HCT116 (cell line): ENCODE results near the gene LRRC42. TPM values are rescaled to one million over a fixed set of nuclear protein-coding genes. Genes with fewer than 3 reads are reported as not detected.

ENCODE experiments used
- ATAC-seq: fragments of 200-7000 bp; cut with Tn5 transposase; 2 replicates; pipeline ENCODE4 v1.9.1; 2020; ENCODE audit warnings: mild to moderate bottlenecking, moderate library complexity
- BruUV-seq: library from RNA; stranded (reverse); fragments of 400-500 nt; replicated peaks from 2 replicates; lab custom pipeline; 2021; lab: Mats Ljungman, UMichigan
- CTCF ChIA-PET: fragments of 300-600 bp; sonication (Branson Sonifier 250); formaldehyde crosslinking; loops from one replicate; lab custom pipeline; 2021; ENCODE audit warnings: antibody characterized with exemption; lab: Charles Lee
- POLR2A ChIA-PET: fragments of 300-600, 350-600 bp; sonication (Branson Sonifier 250); formaldehyde crosslinking; loops from one replicate; lab custom pipeline; 2021; ENCODE audit warnings: antibody characterized with exemption; lab: Charles Lee
- RAD21 ChIA-PET, 2 experiments: fragments of 300-600 bp; sonication (Branson Sonifier 250); formaldehyde crosslinking; loops; one replicate each; lab custom pipeline; 2023; ENCODE audit warnings: low total read pairs in 2 of 2; ENCODE audit not compliant: uncharacterized antibody in 2 of 2, unreplicated experiment in 2 of 2, low non-redundant PET in 1 of 2; lab: Charles Lee
- DNase-seq: peaks from one replicate; pipeline ENCODE4 v3.0.0-alpha.2; 2010; ENCODE audit warnings: low read depth, low spot score
- H2AFZ ChIP-seq: fragments of 200-600 bp; shearing (Covaris generic), sonication (generic); 2 replicates; pipeline ENCODE4 v1.6.1; 2017; ENCODE audit warnings: low read depth, mixed run types, mixed read lengths, antibody characterized with exemption, low read length; ENCODE audit not compliant: poor library complexity, severe bottlenecking
- H3K27ac ChIP-seq: 2 replicates; pipeline ENCODE4 v1.5.1; 2012; ENCODE audit warnings: low read depth, low read length
- H3K27me3 ChIP-seq: fragments of 200-600 bp; sonication (generic); 2 replicates; pipeline ENCODE4 v1.6.1; 2016; ENCODE audit warnings: mixed run types, low read length, mixed read lengths; ENCODE audit not compliant: insufficient read depth
- H3K36me3 ChIP-seq, 2 experiments: fragments of 200-500 bp in 1 of 2; fragments of 200-600 bp in 1 of 2; sonication (Bioruptor generic) in 1 of 2; sonication (generic) in 1 of 2; 2 replicates each; pipeline versions ENCODE4 v1.5.1 to v1.6.1; 2014 to 2016; ENCODE audit warnings: low read length in 2 of 2, inconsistent platforms in 1 of 2, mixed read lengths in 1 of 2, mixed run types in 1 of 2; ENCODE audit not compliant: insufficient read depth in 2 of 2, control insufficient read depth in 1 of 2
- H3K4me1 ChIP-seq, 2 experiments: fragments of 200-600 bp in 1 of 2; sonication (generic) in 1 of 2; 2 replicates each; pipeline versions ENCODE4 v1.5.1 to v1.6.1; 2012 to 2017; ENCODE audit warnings: low read length in 2 of 2, inconsistent platforms in 1 of 2, mild to moderate bottlenecking in 1 of 2, mixed read lengths in 1 of 2, mixed run types in 1 of 2, moderate library complexity in 1 of 2; ENCODE audit not compliant: insufficient read depth in 2 of 2, control insufficient read depth in 1 of 2
- H3K4me2 ChIP-seq: fragments of 200-600 bp; sonication (generic); 2 replicates; pipeline ENCODE4 v1.6.1; 2017; ENCODE audit warnings: mixed run types, low read length, mixed read lengths
- H3K4me3 ChIP-seq, 2 experiments: fragments of 200-600 bp in 1 of 2; sonication (generic) in 1 of 2; replicated peaks in 1 of 2; 2 replicates each; pipeline ENCODE4 v1.5.1; 2011 to 2016; ENCODE audit warnings: low read length in 2 of 2, control low read depth in 1 of 2, low read depth in 1 of 2, mild to moderate bottlenecking in 1 of 2, mixed read lengths in 1 of 2, mixed run types in 1 of 2
- H3K79me2 ChIP-seq: fragments of 200-600 bp; sonication (generic); 2 replicates; pipeline ENCODE4 v1.6.1; 2017; ENCODE audit warnings: mild to moderate bottlenecking, mixed run types, low read length, moderate library complexity, mixed read lengths; ENCODE audit not compliant: insufficient read depth
- H3K9ac ChIP-seq: fragments of 200-600 bp; sonication (generic); 2 replicates; pipeline ENCODE4 v1.6.1; 2016; ENCODE audit warnings: low read length, mixed read lengths
- H3K9me2 ChIP-seq: fragments of 200-600 bp; sonication (generic), shearing (Covaris generic); 2 replicates; pipeline ENCODE4 v1.6.1; 2017; ENCODE audit warnings: mixed run types, mild to moderate bottlenecking, moderate library complexity; ENCODE audit not compliant: insufficient read depth
- H3K9me3 ChIP-seq, 2 experiments: fragments of 200-500 bp in 1 of 2; fragments of 200-600 bp in 1 of 2; sonication (Bioruptor generic) in 1 of 2; sonication (generic) in 1 of 2; 2 replicates each; pipeline ENCODE4 v1.6.1; 2014 to 2017; ENCODE audit warnings: low read length in 2 of 2, mixed read lengths in 2 of 2, inconsistent platforms in 1 of 2, low read depth in 1 of 2, mild to moderate bottlenecking in 1 of 2, mixed run types in 1 of 2, moderate library complexity in 1 of 2; ENCODE audit not compliant: control insufficient read depth in 1 of 2, insufficient read depth in 1 of 2
- H4K20me1 ChIP-seq: fragments of 200-600 bp; sonication (generic), shearing (Covaris generic); 2 replicates; pipeline ENCODE4 v1.6.1; 2017; ENCODE audit warnings: mixed run types, mild to moderate bottlenecking, moderate library complexity; ENCODE audit not compliant: insufficient read depth
- ATF3 ChIP-seq: IDR thresholded peaks from 2 replicates; pipeline ENCODE4 v1.6.1; 2012
- CTCF ChIP-seq, 3 experiments: fragments of 200-600 bp in 1 of 3; sonication (generic) in 1 of 3; IDR thresholded peaks in 2 of 3; conservative IDR thresholded peaks in 1 of 3; 2 replicates each; pipeline ENCODE4 v1.5.1; 2012 to 2017; ENCODE audit warnings: low read depth in 2 of 3, low read length in 2 of 3, antibody characterized with exemption in 1 of 3, borderline replicate concordance in 1 of 3, control low read depth in 1 of 3, mild to moderate bottlenecking in 1 of 3, mixed read lengths in 1 of 3, mixed run types in 1 of 3, moderate library complexity in 1 of 3; ENCODE audit not compliant: insufficient read depth in 1 of 3
- EZH2phosphoT487 ChIP-seq: fragments of 200-600 bp; IDR thresholded peaks from 2 replicates; pipeline ENCODE4 v1.6.1; 2018; ENCODE audit warnings: antibody characterized with exemption, borderline replicate concordance
- FOSL1 ChIP-seq: IDR thresholded peaks from 2 replicates; pipeline ENCODE4 v1.6.1; 2012; ENCODE audit warnings: low read depth
- JUND ChIP-seq: IDR thresholded peaks from 2 replicates; pipeline ENCODE4 v1.6.1; 2012
- MAX ChIP-seq: IDR thresholded peaks from 2 replicates; pipeline ENCODE4 v1.6.1; 2012
- POLR2AphosphoS5 ChIP-seq: IDR thresholded peaks from 2 replicates; pipeline ENCODE4 v1.6.1; 2011; ENCODE audit warnings: mild to moderate bottlenecking, low read depth, low read length, moderate library complexity
- RAD21 ChIP-seq: IDR thresholded peaks from 2 replicates; pipeline ENCODE4 v1.6.1; 2012; ENCODE audit warnings: low read depth, mild to moderate bottlenecking
- SP1 ChIP-seq: IDR thresholded peaks from 2 replicates; pipeline ENCODE4 v1.6.1; 2012; ENCODE audit warnings: low read depth
- SRF ChIP-seq: IDR thresholded peaks from 2 replicates; pipeline ENCODE4 v1.6.1; 2012; ENCODE audit warnings: low read depth
- YY1 ChIP-seq: IDR thresholded peaks from 2 replicates; pipeline ENCODE4 v1.6.1; 2011; ENCODE audit warnings: low read length, low read depth, moderate library complexity, mild to moderate bottlenecking; ENCODE audit not compliant: insufficient replicate concordance; ENCODE audit errors: extremely low read depth
- ZBTB33 ChIP-seq: IDR thresholded peaks from 2 replicates; pipeline ENCODE4 v1.6.1; 2011; ENCODE audit warnings: mild to moderate bottlenecking, low read length, moderate library complexity; ENCODE audit not compliant: insufficient replicate concordance; ENCODE audit errors: extremely low read depth
- ZFX ChIP-seq: fragments of 450-650 bp; IDR thresholded peaks from 2 replicates; pipeline ENCODE4 v1.6.1; 2017
- ZNF274 ChIP-seq: fragments of 200-500 bp; sonication (Bioruptor generic); IDR thresholded peaks from 2 replicates; pipeline ENCODE4 v1.6.1; 2014; ENCODE audit warnings: mild to moderate bottlenecking, low read depth, low read length, inconsistent platforms
- intact Hi-C: fragments of 100-400 bp; cut with micrococcal nuclease; formaldehyde crosslinking; loops from 2 replicates; pipeline ENCODE4 v1.10.0; 2022
- total RNA-seq: library from RNA; stranded (reverse); gene quantifications from one replicate; pipeline ENCODE4 v1.2.1, GENCODE V29; 2021; ENCODE audit not compliant: unreplicated experiment

LRRC42 gene
- total RNA-seq, 1 experiment from 2014 or later, result 62.5 TPM

- H3K27me3 ChIP-seq, result no peaks in the 10 kb centered on the region
- ATAC-seq (no peak), DNase-seq (no peak)
- ChIA-PET POLR2A (no interaction called here), RAD21 (no interaction called here), CTCF (interaction anchor here (0.6 kb wide), 1 partner anchor 106 kb away, joined by 4 read pairs; no protein-coding TSS in a partner anchor)
- peaks cover 5% of the 10 kb centered on the region; the same call in 1 of the 2 replicates for H3K79me2 ChIP-seq
- H3K9me2 ChIP-seq, result no peaks in the 10 kb centered on the region
- no TSS peak for BruUV-seq
- H3K27ac ChIP-seq, result no peak overlapping the region
- peaks cover 0 to 4% of the 10 kb centered on the region in 2 experiments; a peak in 1 of 4 replicates for H3K4me1 ChIP-seq
- H3K4me2 ChIP-seq, result no peak overlapping the region
- no peak overlapping the region for H2AFZ ChIP-seq
- intact Hi-C loops, result no loop called here
- H3K36me3 ChIP-seq, result peaks cover 63 to 65% of the 10 kb centered on the region in 2 experiments
- no peak overlapping the region for H3K9ac ChIP-seq
- H4K20me1 ChIP-seq, result no peaks in the 10 kb centered on the region
- H3K4me3 ChIP-seq, result no peak overlapping the region
- H3K9me3 ChIP-seq, result no peaks in the 10 kb centered on the region
- TF ChIP-seq ZBTB33 (no peak), RAD21 (no peak), SRF (no peak), YY1 (no peak), ATF3 (no peak), CTCF (IDR thresholded peaks at IDR 0.05 in 2 of 3, conservative IDR thresholded peaks at IDR 0.05 in 1 of 3; ENCODE audit: borderline replicate concordance in 1 of 3, insufficient read depth in 1 of 3, low read depth in 2 of 3, low read length in 2 of 3) (no peak), ZNF274 (no peak), SP1 (no peak), POLR2AphosphoS5 (no peak), ZFX (no peak), EZH2phosphoT487 (no peak), JUND (no peak), FOSL1 (no peak), MAX (no peak)
Observed at GRCh38 chr1:53964109-53964508, 18.0 kb downstream of the LRRC42 start.
